B cell (primary cell): ENCODE data around the gene POC1B. TPM values are rescaled to one million over a fixed set of nuclear protein-coding genes. Genes with fewer than 3 reads are reported as not detected.

Experiments
- ATAC-seq: fragments of 200-7000 bp; cut with Tn5 transposase; one replicate; pipeline ENCODE4 v1.10.0; 2021; ENCODE audit warnings: low read depth, mild to moderate bottlenecking, moderate number of reproducible peaks, moderate library complexity
- CTCF ChIA-PET: fragments of 350-600 bp; sonication (Branson Sonifier 250); formaldehyde crosslinking; loops from one replicate; lab custom pipeline; 2021; ENCODE audit warnings: antibody characterized with exemption, inconsistent platforms; lab: Charles Lee
- POLR2A ChIA-PET: fragments of 350-600 bp; sonication (Branson Sonifier 250); formaldehyde crosslinking; loops from one replicate; lab custom pipeline; 2021; ENCODE audit warnings: antibody characterized with exemption; lab: Charles Lee
- DNase-seq: peaks from one replicate; pipeline ENCODE4 v3.0.0; 2013
- H2AFZ ChIP-seq: 2 replicates; pipeline ENCODE4 v1.6.1; 2012; ENCODE audit warnings: mild to moderate bottlenecking, low read depth, low read length; ENCODE audit not compliant: insufficient read depth, poor library complexity, severe bottlenecking
- H3K27ac ChIP-seq, 2 donors: 1 replicate in 1 of 2; 2 replicates in 1 of 2; pipeline ENCODE4 v1.5.1; 2012 to 2013; ENCODE audit warnings: low read length in 2 of 2, mild to moderate bottlenecking in 2 of 2, moderate library complexity in 1 of 2
- H3K27me3 ChIP-seq, 4 experiments: fragments of 200-600 bp in 1 of 4; sonication (generic) in 1 of 4; replicated peaks in 1 of 4; 1 replicate in 2 of 4; 2 replicates in 2 of 4; pipeline versions ENCODE4 v1.6.1 to v1.7.0; 2013 to 2016; ENCODE audit warnings: low read length in 3 of 4, mild to moderate bottlenecking in 2 of 4, mixed read lengths in 1 of 4, moderate library complexity in 1 of 4; ENCODE audit not compliant: insufficient read depth in 4 of 4, control insufficient read depth in 3 of 4; ENCODE audit errors: control extremely low read depth in 1 of 4
- H3K36me3 ChIP-seq, 2 experiments: replicated peaks in 1 of 2; 1 replicate in 1 of 2; 2 replicates in 1 of 2; pipeline versions ENCODE4 v1.6.1 to v1.7.1; 2013; ENCODE audit warnings: low read length in 1 of 2; ENCODE audit not compliant: insufficient read depth in 2 of 2, control insufficient read depth in 1 of 2; ENCODE audit errors: control extremely low read depth in 1 of 2, extremely low read depth in 1 of 2
- H3K4me1 ChIP-seq, 2 donors: fragments of 200-600 bp in 1 of 2; sonication (generic) in 1 of 2; 1 replicate in 1 of 2; 2 replicates in 1 of 2; pipeline versions ENCODE4 v1.5.1 to v1.6.1; 2013 to 2017; ENCODE audit warnings: low read length in 2 of 2; ENCODE audit not compliant: control insufficient read depth in 2 of 2, insufficient read depth in 2 of 2
- H3K4me2 ChIP-seq: replicated peaks from 2 replicates; pipeline ENCODE3; 2012; ENCODE audit warnings: mild to moderate bottlenecking, low read depth, low read length; ENCODE audit not compliant: poor library complexity, severe bottlenecking
- H3K4me3 ChIP-seq, 5 experiments: fragments of 200-600 bp in 1 of 5; sonication (generic) in 1 of 5; 1 replicate in 3 of 5; 2 replicates in 2 of 5; pipeline versions ENCODE4 v1.5.1 to v1.7.0; 2011 to 2016; ENCODE audit warnings: low read length in 4 of 5, mild to moderate bottlenecking in 4 of 5, low read depth in 2 of 5, control low read depth in 1 of 5, moderate library complexity in 1 of 5; ENCODE audit not compliant: insufficient read depth in 1 of 5; ENCODE audit errors: control extremely low read depth in 1 of 5, extremely low read depth in 1 of 5
- H3K79me2 ChIP-seq: fragments of 200-600 bp; sonication (generic); one replicate; pipeline ENCODE4 v1.6.0; 2016; ENCODE audit warnings: low read length; ENCODE audit not compliant: control insufficient read depth, insufficient read depth
- H3K9ac ChIP-seq: fragments of 200-600 bp; sonication (generic); 2 replicates; pipeline ENCODE4 v1.6.1; 2017; ENCODE audit warnings: mild to moderate bottlenecking, low read length, moderate library complexity
- H3K9me3 ChIP-seq, 3 donors: one replicate each; pipeline versions ENCODE4 v1.6.1 to v1.7.1; 2013; ENCODE audit warnings: low read length in 2 of 3; ENCODE audit not compliant: control insufficient read depth in 2 of 3, insufficient read depth in 1 of 3; ENCODE audit errors: control extremely low read depth in 1 of 3
- H4K20me1 ChIP-seq: 2 replicates; pipeline ENCODE4 v1.6.0; 2012; ENCODE audit warnings: mild to moderate bottlenecking, low read length; ENCODE audit not compliant: insufficient read depth, control insufficient read depth, poor library complexity, severe bottlenecking
- H3K27ac Mint-ChIP-seq: one replicate; pipeline ENCODE4 v1.8.0; 2021; ENCODE audit warnings: mixed read lengths
- H3K27me3 Mint-ChIP-seq: one replicate; pipeline ENCODE4 v1.8.0; 2021; ENCODE audit warnings: mixed read lengths
- H3K4me1 Mint-ChIP-seq: one replicate; pipeline ENCODE4 v1.8.0; 2021; ENCODE audit warnings: mixed read lengths
- H3K4me3 Mint-ChIP-seq: one replicate; pipeline ENCODE4 v1.8.0; 2021; ENCODE audit warnings: mixed read lengths
- H3K9me3 Mint-ChIP-seq: one replicate; pipeline ENCODE4 v1.8.0; 2022; ENCODE audit warnings: mixed read lengths; ENCODE audit not compliant: insufficient read depth
- CTCF ChIP-seq: fragments of 200-600 bp; IDR thresholded peaks from one replicate; pipeline ENCODE4 v1.8.0; 2022; ENCODE audit warnings: antibody characterized with exemption, mild to moderate bottlenecking
- EZH2 ChIP-seq: IDR thresholded peaks from 2 replicates; pipeline ENCODE4 v1.6.1; 2012; ENCODE audit warnings: borderline replicate concordance, low read depth, mild to moderate bottlenecking, moderate library complexity, low read length; ENCODE audit not compliant: insufficient read depth, poor library complexity, severe bottlenecking
- WGBS: methylation state at CpG from one replicate; pipeline ENCODE4 v1.1.5; 2013; ENCODE audit warnings: missing lambda C conversion rate; ENCODE audit not compliant: insufficient coverage; 5-methylcytosine and 5-hydroxymethylcytosine counted together
- intact Hi-C: fragments of 100-400 bp; cut with micrococcal nuclease; formaldehyde crosslinking; loops from one replicate; pipeline ENCODE4 v1.10.0; 2022
- polyA plus RNA-seq: library from polyadenylated mRNA; depleted of rRNA; stranded (reverse); fragments of >200 nt; gene quantifications from 2 replicates; pipeline ENCODE4 v1.2.3, GENCODE V29; 2012
- total RNA-seq, 2 donors: library from RNA; stranded (reverse); fragments of 120-200 nt in 1 of 2; gene quantifications; 1 replicate in 1 of 2; 2 replicates in 1 of 2; pipeline versions ENCODE4 v1.2.3 to v1.2.4, GENCODE V29; 2013 to 2022

Gene POC1B
- total and polyA plus RNA-seq, 2 donors (not counting 1 experiment from before 2014, with no cell fraction given), result 12.0 to 39.5 TPM

- POLR2A ChIA-PET, result no interaction called here
Observed at GRCh38 chr12:89513544-89513943, 12.3 kb downstream of the POC1B start.

More at GRCh38 chr12:89513544-89513943, 12.3 kb downstream of the POC1B start:
- ATAC-seq, result no peak
- H3K4me1 Mint-ChIP-seq, result peaks cover 12% of the 10 kb centered on the region
- TF ChIP-seq CTCF (no peak), EZH2 (no peak)
- Histone ChIP-seq H3K79me2 (peaks cover 49% of the 10 kb centered on the region), H2AFZ (no peak overlapping the region), H4K20me1 (no peaks in the 10 kb centered on the region), H3K36me3 (peaks cover 0 to 6% of the 10 kb centered on the region in 2 experiments), H3K4me1 (peaks cover 12 to 15% of the 10 kb centered on the region in 2 donors), H3K9me3 (no peaks in the 10 kb centered on the region), H3K4me3 (no peak overlapping the region), H3K27ac (no peak overlapping the region), H3K27me3 (no peaks in the 10 kb centered on the region), H3K4me2 (no peak overlapping the region), H3K9ac (no peak overlapping the region)
- no peak for DNase-seq
- H3K27me3 Mint-ChIP-seq, result no peaks in the 10 kb centered on the region
- WGBS, result 95% methylated on average over 4 of the region's 4 CpGs
- no peaks in the 10 kb centered on the region for H3K9me3 Mint-ChIP-seq
- CTCF ChIA-PET, result interaction anchor here (0.6 to 1.3 kb wide), 4 partner anchors 9 to 463 kb away, joined by 3 to 5 read pairs (median 4); no protein-coding TSS in a partner anchor
- intact Hi-C loops, result no loop called here
- H3K27ac Mint-ChIP-seq, result no peak overlapping the region
- H3K4me3 Mint-ChIP-seq, result no peak overlapping the region
